ENCODE measurements around the gene FBXL17. TPM values are rescaled to one million over a fixed set of nuclear protein-coding genes. Genes with fewer than 3 reads are reported as not detected.

Gene FBXL17
- total and polyA plus RNA-seq, 2 of the 13 experiments (the other 11 are each of a cell fraction or from before 2014, with no cell fraction given) = 3.0 to 7.9 TPM

DNA sequence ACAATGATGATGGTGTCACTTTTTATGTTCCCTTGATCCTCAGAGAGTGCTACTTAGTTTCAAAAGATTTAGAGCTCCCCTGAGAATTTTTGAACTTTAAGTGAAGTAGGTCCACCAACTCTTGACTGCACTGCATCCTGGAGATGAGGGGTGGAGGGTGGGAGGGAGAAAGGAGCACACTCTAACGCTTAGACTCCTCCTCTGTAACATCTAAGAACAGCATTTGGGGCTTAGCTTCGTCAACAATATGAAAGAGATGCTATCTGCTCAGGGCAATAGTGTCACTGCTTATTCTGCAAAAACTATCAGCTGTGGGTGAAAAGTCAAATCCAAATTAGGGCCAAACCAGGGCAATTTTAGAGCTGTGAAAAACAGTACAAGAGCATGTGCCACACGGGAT is 468.4 kb downstream of the FBXL17 start:
- CTCF ChIA-PET (ENCODE audit: low intra/inter-chr PET ratio, low total read pairs) = no interaction called here
- no peak for DNase-seq (ENCODE audit: low spot score)
- no peaks in the 10 kb centered on the region for H3K79me2 ChIP-seq (ENCODE audit: insufficient read depth, low read length)
- POLR2A ChIA-PET = no interaction called here
- H3K4me2 ChIP-seq (ENCODE audit: low read depth, low read length) = no peak overlapping the region
- H3K27ac ChIP-seq (ENCODE audit: extremely low read length, insufficient read depth, low read length) = no peak overlapping the region
- intact Hi-C loops (cut with micrococcal nuclease; ENCODE audit: unreplicated experiment) (no loop called here), in situ Hi-C loops (cut with HindIII; ENCODE audit: extremely low pct_ligation_motif_present, low pct_unique_long_range_greater_than_20kb) (no loop called here)
- no peaks in the 10 kb centered on the region for H3K9me3 ChIP-seq (ENCODE audit: low read length)
- no peak for FAIRE-seq
- BruUV-seq (replicated peaks) = no TSS peak
- H3K4me1 ChIP-seq (ENCODE audit: insufficient read depth, low read length) = no peaks in the 10 kb centered on the region
- H4K20me1 ChIP-seq (ENCODE audit: insufficient read depth, low read length) = no peaks in the 10 kb centered on the region
- no peak overlapping the region for H3K9ac ChIP-seq (ENCODE audit: insufficient read depth, low read depth, low read length)
- no peak overlapping the region for H2AFZ ChIP-seq (ENCODE audit: low read length)
- no peak overlapping the region for H3K4me3 ChIP-seq (replicated peaks in 1 of 3; ENCODE audit: insufficient read depth in 1 of 3, low read depth in 2 of 3, low read length in 3 of 3)
- 14% methylated on average over 3 of the region's 3 CpGs for WGBS (ENCODE audit: low lambda C conversion rate)
- no peak for ATAC-seq
- H3K27me3 ChIP-seq (ENCODE audit: control insufficient read depth in 1 of 2, insufficient read depth in 2 of 2, low read length in 2 of 2) = no peaks in the 10 kb centered on the region
- TF ChIP-seq MTF1 (CRISPR knock-in tag; IDR thresholded peaks at IDR 0.05) (no peak), ZNF143 (CRISPR knock-in tag; IDR thresholded peaks at IDR 0.05) (no peak), SMAD1 (CRISPR knock-in tag; IDR thresholded peaks at IDR 0.05; ENCODE audit: borderline replicate concordance, low read depth) (no peak), ZNF598 (CRISPR knock-in tag; IDR thresholded peaks at IDR 0.05; ENCODE audit: borderline replicate concordance) (no peak)
- TF ChIP-seq, protein P1, sequence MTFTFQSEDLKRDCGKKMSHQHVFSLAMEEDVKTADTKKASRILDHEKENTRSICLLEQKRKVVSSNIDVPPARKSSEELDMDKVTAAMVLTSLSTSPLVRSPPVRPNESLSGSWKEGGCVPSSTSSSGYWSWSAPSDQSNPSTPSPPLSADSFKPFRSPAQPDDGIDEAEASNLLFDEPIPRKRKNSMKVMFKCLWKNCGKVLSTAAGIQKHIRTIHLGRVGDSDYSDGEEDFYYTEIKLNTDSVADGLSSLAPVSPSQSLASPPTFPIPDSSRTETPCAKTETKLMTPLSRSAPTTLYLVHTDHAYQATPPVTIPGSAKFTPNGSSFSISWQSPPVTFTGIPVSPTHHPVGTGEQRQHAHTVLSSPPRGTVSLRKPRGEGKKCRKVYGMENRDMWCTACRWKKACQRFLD (CRISPR knock-in tag; IDR thresholded peaks at IDR 0.05; ENCODE audit: borderline replicate concordance) = no peak
- TF ChIP-seq, protein P2, sequence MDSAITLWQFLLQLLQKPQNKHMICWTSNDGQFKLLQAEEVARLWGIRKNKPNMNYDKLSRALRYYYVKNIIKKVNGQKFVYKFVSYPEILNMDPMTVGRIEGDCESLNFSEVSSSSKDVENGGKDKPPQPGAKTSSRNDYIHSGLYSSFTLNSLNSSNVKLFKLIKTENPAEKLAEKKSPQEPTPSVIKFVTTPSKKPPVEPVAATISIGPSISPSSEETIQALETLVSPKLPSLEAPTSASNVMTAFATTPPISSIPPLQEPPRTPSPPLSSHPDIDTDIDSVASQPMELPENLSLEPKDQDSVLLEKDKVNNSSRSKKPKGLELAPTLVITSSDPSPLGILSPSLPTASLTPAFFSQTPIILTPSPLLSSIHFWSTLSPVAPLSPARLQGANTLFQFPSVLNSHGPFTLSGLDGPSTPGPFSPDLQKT (CRISPR knock-in tag; IDR thresholded peaks at IDR 0.05; ENCODE audit: borderline replicate concordance) = no peak
- H3K36me3 ChIP-seq (replicated peaks in 1 of 2; ENCODE audit: control insufficient read depth in 1 of 2, insufficient read depth in 2 of 2, low read length in 2 of 2) = no peaks in the 10 kb centered on the region

DNA sequence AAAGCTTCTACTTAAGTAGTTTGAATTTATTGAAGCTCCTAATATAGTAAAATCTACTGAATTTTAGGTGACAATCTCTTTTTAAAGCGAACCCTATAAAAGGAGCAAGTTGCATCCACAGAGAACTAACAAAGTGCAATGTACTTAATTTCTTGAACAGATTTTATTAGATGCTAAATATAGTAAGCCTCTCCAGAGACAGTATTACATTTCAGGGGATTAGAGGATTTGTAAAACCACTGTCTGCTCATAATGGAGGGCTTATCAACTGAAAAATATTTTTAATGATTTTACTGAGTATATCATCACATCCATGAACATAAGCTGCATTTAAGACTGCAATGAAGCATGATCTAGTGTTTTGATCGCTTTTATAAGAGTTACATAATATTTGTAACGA is 481.2 kb downstream of the FBXL17 start:
- FAIRE-seq (no peak), ATAC-seq (no peak), DNase-seq (ENCODE audit: low spot score) (no peak)
- no peak overlapping the region for H3K9ac ChIP-seq (ENCODE audit: insufficient read depth, low read depth, low read length)
- no peaks in the 10 kb centered on the region for H3K4me1 ChIP-seq (ENCODE audit: insufficient read depth, low read length)
- H3K4me3 ChIP-seq (replicated peaks in 1 of 3; ENCODE audit: insufficient read depth in 1 of 3, low read depth in 2 of 3, low read length in 3 of 3) = no peak overlapping the region
- no peaks in the 10 kb centered on the region for H3K9me3 ChIP-seq (ENCODE audit: low read length)
- BruUV-seq (replicated peaks) = no TSS peak
- intact Hi-C loops (cut with micrococcal nuclease; ENCODE audit: unreplicated experiment) (no loop called here), in situ Hi-C loops (cut with HindIII; ENCODE audit: extremely low pct_ligation_motif_present, low pct_unique_long_range_greater_than_20kb) (no loop called here)
- no peaks in the 10 kb centered on the region for H3K27me3 ChIP-seq (ENCODE audit: control insufficient read depth in 1 of 2, insufficient read depth in 2 of 2, low read length in 2 of 2)
- CTCF ChIA-PET (ENCODE audit: low intra/inter-chr PET ratio, low total read pairs) = no interaction called here
- no peak overlapping the region for H2AFZ ChIP-seq (ENCODE audit: low read length)
- no peak overlapping the region for H3K27ac ChIP-seq (ENCODE audit: extremely low read length, insufficient read depth, low read length)
- H3K36me3 ChIP-seq (replicated peaks in 1 of 2; ENCODE audit: control insufficient read depth in 1 of 2, insufficient read depth in 2 of 2, low read length in 2 of 2) = no peaks in the 10 kb centered on the region
- POLR2A ChIA-PET = no interaction called here
- no peak overlapping the region for H3K4me2 ChIP-seq (ENCODE audit: low read depth, low read length)
- H3K79me2 ChIP-seq (ENCODE audit: insufficient read depth, low read length) = no peaks in the 10 kb centered on the region
- no peaks in the 10 kb centered on the region for H4K20me1 ChIP-seq (ENCODE audit: insufficient read depth, low read length)
- 57% methylated on average over 3 of the region's 3 CpGs for WGBS (ENCODE audit: low lambda C conversion rate)
- TF ChIP-seq BCL6 (CRISPR knock-in tag; IDR thresholded peaks at IDR 0.05) (no peak), SYNCRIP (IDR thresholded peaks at IDR 0.05; ENCODE audit: insufficient read depth, low read depth, low read length) (no peak), ZNF775 (CRISPR knock-in tag; IDR thresholded peaks at IDR 0.05; ENCODE audit: borderline replicate concordance) (no peak), ZNF607 (CRISPR knock-in tag; IDR thresholded peaks at IDR 0.05; ENCODE audit: borderline replicate concordance) (no peak), JUNB (CRISPR knock-in tag; IDR thresholded peaks at IDR 0.05; ENCODE audit: borderline replicate concordance) (no peak), ZSCAN12 (CRISPR knock-in tag; IDR thresholded peaks at IDR 0.05) (no peak), MIXL1 (CRISPR knock-in tag; IDR thresholded peaks at IDR 0.05) (no peak)
- TF ChIP-seq, protein P3, sequence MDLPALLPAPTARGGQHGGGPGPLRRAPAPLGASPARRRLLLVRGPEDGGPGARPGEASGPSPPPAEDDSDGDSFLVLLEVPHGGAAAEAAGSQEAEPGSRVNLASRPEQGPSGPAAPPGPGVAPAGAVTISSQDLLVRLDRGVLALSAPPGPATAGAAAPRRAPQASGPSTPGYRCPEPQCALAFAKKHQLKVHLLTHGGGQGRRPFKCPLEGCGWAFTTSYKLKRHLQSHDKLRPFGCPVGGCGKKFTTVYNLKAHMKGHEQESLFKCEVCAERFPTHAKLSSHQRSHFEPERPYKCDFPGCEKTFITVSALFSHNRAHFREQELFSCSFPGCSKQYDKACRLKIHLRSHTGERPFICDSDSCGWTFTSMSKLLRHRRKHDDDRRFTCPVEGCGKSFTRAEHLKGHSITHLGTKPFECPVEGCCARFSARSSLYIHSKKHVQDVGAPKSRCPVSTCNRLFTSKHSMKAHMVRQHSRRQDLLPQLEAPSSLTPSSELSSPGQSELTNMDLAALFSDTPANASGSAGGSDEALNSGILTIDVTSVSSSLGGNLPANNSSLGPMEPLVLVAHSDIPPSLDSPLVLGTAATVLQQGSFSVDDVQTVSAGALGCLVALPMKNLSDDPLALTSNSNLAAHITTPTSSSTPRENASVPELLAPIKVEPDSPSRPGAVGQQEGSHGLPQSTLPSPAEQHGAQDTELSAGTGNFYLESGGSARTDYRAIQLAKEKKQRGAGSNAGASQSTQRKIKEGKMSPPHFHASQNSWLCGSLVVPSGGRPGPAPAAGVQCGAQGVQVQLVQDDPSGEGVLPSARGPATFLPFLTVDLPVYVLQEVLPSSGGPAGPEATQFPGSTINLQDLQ (CRISPR knock-in tag; IDR thresholded peaks at IDR 0.05) = no peak
